Activated CD8-positive, alpha-beta memory T cell treated with anti-CD3 and anti-CD28 coated beads for 48 hours (primary cell): ENCODE results near the gene VIPR1.

ENCODE experiments used
- DNase-seq, 3 experiments: peaks; one replicate each; pipeline ENCODE4 v3.0.0-alpha.2; 2020; ENCODE audit warnings: low read depth in 2 of 3, low spot score in 2 of 3

VIPR1 gene

DNA sequence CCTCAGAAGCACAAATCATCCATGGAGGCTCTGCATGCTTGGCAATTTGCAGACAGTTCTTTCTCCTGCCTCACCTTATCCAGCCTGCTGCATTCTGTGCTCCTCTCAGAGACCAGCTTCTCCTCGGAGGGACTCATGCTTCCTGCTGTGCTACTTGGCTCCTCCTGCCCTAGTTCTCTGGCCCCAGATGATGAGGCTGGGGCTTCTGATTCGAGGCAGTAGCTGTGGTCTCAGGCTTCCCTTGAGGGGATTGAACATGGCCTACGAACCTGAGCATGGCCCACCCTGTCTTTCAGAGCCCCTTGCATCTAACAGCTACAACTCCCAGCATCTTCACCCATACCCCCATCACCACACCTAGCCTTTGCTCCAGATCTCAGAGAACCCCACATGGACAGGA, 6.7 kb downstream of the VIPR1 start:
- no peak for DNase-seq

DNA sequence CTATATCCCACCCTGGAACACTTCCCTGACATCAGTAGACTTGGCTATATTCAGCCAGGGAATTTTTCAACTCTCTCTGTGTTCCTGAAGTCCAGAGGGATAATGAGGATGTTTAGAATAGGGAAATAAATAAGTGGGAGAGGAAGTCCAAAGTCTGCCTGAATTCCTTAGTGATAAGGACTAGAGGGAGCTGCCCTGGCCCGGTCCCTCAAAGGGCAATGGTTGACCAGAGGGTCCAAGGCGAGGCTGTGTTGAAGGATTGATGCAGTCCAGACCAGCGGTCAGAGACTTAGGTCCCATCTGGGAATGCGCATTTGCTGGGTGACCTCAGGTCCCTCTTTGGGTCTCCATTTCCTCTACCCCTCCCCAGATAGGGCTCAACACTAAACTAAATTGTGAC, 7.9 kb downstream of the VIPR1 start:
- no peak for DNase-seq

DNA sequence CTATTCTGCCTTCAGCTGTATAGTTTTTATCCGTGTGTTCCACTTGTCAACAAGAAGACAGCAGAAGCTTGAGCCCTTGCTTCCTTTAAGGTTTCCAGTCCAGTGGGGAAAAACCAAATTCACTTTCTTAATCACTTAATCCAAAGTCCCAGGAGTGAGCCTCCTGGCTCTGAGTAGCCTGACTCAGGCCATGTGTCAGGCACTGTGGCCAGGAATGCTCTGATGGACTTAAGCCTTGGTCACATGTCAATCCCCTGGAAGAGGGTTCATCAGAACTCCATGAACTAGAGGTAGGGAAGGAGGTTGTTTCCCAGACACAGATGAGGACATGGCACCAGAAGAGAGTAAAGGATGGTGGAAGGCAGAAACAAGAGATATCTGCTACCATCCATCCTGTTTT, 8.8 kb downstream of the VIPR1 start:
- no peak for DNase-seq

DNA sequence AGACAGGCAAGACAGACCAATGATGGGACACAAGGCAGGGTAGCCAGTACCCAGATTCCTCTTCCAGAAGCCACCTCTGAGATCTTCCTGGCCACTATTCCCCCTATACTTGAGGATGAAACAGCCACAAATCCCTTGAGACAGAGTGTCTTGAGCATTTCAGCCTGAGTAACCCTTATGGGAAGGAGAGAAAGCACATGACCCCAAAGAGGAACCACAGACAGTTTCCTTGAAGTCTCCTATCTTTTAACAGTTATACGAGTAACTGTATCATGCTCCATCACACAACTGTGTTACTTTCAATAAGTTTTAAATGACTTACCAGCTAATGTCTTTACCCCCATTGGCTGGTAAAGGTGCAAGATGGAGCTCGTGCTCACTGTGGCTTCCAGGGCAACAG, 9.3 kb downstream of the VIPR1 start:
- no peak for DNase-seq

DNA sequence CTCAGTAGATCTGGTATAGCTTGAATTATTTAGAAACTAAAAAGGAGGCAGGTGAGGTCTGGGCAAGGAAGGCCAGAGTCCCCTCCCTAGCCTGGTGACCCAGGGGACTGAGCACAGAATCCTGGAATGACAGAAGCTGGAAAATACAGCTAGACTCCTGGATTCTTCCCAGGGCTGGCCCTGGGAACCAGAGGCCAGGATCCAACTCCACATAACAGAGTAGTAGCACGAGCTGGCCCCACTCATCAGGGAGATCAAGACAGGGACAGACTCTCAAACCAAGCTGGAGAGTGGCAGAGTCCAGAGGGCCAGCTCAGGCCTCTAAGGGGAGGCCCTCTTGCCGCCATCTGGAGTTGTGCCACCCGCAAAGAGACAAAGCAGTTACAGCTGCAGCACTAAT, 10.7 kb downstream of the VIPR1 start:
- no peak for DNase-seq

DNA sequence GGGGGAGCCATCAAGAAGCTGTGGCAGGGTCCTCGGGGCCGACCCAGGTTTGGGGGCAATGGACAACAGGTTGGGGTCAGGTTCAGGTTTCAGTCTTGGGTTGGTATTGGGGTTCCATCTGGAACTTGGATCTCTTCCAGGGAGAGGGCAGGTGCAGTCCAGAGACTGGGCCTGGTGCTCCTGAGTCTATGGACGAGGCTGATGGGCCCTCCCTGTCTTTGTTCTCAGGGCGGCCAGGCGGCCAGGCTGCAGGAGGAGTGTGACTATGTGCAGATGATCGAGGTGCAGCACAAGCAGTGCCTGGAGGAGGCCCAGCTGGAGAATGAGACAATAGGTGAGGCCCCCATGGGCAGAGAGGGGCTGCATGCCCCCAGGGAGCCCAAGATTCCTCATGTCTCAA, 11.1 kb downstream of the VIPR1 start:
- DNase-seq: no peak

DNA sequence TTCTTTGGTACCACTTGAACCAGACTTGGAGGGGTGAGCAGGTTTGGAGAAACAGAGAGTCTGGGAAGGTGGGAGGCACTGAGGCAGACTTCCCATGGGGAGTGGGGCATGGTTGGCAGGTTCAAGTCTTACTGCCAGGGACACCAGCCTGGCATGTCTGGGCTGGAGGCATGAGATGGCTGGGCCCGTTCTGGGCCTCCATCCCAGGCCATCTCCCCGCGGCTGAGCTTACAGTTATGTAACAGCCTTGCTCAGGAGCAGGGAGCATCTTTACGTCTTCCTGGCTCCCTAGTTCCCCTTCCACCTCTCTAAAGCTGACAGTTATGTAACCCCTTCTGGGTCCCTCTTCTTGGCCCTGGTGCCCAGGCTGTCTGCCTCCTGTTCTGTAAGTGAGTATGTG, 12.4 kb downstream of the VIPR1 start:
- DNase-seq: no peak

DNA sequence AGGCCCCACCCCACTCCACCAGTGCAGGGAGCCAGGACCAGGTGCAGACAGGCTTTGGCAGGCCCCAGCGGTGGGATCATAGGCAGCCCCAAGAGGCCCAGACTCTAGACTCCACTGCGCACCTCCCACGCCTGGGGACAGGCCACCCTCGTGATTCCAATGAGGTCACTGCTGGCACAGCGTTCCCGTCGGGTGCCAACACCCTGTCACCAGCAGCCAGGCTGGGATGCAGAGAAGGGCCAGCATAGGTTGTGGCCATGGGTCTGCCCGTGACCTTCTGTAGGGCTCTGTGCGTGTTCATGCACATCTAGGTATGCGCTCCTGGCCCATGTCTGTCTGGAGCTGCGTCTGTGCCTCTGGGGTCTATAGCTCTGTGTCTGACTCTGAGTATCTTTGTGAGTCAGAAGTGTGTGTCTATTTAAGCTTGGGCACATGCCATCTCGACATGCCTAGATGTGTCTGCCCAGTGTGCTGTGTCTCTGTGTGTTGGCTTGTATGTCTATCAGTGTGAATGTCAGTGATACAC, 13.0 kb downstream of the VIPR1 start:
- no peak for DNase-seq

DNA sequence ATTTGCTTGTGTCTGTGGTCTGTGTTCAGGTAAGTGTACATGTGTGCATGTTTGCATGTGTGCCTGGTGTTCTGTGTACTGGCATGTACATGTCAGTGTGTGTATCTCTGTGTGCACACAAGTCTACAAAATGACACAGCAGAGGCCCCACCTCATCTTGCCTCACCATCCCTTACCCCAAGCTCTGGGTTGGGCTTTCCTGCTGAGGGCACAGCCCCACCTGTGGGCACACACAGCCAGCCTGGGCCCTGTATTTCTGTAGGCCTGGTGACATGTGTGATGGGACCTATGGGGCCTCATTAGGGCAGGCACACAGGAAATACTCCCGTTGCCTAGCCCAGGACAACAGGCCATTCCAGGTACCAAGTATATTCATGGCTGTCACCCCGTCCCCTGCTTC, 13.5 kb downstream of the VIPR1 start:
- DNase-seq: no peak

DNA sequence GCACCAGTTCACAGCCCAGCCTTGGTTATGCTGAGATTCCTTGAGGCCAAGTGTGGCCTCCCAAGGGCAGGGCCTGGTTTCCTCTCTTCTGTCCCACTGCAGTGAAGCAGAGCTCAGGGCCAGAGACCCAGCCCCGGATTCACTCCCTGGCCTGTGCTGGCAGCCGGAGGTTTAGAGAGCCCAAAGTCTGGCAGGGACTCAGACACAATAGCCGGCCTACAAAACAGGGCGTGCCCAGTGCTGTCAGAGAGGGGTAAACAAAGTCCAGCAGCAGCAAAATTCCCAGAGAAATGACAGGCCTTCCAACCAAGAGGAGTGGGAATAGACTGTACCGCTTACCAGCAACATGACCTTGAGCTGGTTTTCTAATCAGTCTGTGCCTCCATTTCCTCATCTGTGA, 14.0 kb downstream of the VIPR1 start:
- no peak for DNase-seq

DNA sequence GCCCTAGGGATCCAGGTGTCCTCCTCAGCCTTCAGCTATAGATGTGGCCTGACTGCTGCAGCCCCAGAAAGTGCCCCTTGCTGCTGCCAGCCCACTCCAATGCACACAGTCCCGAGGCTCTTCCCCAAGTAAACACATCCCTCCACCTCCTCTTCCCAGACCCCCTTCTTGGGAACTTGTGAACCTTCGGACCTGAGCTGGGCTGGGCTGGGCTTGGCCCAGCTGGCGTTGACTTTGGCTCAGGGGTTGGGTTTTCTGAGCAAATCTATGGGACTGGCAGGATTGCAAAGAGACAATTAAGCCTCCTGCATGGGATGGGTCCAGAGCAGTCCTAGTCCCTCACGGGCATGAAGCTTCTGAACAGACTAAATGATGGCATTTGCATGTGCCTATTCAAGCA, 14.7 kb downstream of the VIPR1 start:
- DNase-seq: no peak

DNA sequence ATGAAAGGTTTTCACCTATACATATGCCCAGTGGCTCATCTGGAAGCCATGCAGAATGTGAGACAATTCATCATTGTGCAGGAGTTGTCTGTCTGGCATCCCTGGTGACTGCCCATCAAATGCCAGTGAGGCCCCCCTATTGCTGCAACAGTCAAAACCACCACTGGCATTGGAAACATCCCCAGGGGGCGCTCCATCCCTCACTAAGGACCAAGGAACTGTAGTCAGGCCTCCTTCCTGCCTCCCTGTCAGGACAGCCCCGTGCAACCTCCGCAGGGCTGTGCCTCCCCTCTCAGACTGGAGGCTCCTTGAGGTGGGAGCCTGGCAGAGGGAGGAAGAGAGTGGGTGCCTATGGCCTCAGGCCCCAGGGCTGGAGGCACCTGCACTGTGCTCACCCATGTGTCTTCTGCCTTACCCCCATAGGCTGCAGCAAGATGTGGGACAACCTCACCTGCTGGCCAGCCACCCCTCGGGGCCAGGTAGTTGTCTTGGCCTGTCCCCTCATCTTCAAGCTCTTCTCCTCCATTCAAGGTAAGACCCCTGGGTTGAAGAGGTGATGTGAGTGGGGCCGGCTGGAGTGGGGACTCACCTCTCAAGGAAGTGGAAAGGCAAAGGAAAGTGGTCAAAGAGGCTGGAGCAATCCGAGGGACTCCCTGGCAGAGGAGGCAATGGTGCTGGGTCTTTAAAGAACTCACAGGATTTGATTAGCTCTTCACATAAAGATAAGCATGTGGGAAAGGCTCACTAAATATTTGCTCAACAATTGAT, 16.5 kb downstream of the VIPR1 start:
- DNase-seq: no peak

DNA sequence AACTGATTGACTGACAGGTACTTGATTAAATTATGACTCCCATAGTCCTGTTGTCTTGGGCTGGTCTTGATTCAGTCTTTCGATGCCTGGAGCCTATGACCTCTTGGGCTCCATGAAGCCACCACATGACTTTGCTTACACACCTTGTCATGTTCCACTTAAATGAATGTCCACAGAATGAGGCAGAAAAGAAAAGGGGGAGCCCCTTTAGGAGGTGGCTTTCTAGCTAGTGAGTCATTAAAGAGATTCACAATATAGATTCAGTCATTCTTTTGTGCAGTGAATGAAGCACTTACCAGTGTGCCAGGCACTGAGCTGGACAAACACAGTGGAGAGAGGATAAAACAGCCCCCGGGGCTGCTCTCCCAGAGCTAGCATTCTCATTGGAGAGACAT, 17.1 kb downstream of the VIPR1 start:
- DNase-seq: no peak

DNA sequence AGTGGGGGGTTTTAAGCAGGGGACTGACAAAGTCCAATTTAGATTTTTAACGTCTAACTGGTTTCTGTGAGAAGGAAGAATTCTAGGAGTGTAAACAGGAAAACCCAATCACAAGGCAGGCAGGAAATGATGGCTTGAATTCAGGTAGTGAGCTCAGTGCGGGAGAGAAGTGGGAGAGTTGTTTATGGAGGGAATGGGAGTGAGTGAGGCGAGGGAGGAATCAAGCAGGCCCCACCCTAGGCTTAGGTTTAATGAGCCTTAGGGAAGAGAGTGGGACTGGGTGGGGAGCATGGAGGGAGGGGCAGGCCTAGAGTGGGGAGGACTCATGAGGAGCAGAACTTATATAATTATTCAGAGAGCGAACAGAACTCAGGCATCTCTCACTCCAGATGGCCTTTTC, 17.9 kb downstream of the VIPR1 start:
- no peak for DNase-seq

DNA sequence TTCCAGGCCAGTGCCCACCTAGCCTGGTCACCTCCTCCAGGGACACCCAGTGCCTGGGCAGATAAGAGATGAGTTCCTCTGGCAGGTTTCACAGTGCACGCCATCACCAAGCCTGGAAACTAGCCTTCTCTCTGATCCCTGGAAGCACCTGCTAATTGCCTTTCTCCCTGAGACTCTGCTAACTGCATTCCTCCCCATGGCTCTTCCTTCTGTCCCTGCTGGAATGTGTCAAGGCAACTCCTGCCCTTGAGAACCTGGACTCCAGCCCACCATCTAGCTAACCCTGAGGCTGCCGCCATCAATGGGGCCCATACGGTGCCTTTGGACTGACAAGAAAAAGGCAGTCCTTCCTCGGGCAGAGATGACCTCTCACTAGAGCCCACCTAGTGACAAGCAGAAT, 18.5 kb downstream of the VIPR1 start:
- no peak for DNase-seq

DNA sequence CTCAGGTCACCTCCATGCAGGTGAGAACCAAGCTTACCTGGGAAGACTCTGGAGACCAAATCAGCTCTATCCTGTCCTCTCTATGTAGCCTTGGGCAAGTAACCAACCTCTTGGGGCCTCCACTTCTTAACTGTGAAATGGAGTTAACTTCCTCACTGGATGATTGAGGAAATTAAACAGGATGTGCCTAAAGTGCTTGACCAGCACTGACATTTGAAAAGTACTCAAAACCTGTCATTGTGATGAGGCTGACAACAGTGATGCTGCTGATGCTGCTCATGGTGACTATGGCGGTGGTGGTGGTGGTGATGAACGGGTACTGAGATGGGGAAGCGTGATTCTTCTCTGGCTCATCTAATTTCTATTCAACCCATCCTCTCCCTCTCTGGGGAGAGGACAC, 22.3 kb downstream of the VIPR1 start:
- no peak for DNase-seq

DNA sequence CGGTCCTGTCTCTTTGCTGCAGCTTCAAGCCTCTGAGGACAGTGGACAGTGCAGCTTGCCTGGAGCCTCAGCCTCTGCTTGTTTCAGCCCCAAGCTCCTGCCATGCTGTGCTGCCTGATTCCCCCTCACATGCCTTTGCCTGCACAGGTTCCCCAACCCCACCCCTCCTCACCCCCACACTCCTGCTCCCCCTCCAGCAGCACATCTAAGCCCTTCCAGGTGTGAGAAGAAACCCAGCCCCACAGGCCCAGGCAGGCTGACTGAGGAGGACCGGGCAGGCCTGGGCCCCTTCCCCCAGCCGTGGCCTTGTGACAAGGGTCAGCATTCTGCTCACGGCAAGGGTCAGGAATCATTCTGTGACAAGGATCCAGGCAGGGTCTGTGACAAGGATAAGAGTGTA, 22.8 kb downstream of the VIPR1 start:
- no peak for DNase-seq

DNA sequence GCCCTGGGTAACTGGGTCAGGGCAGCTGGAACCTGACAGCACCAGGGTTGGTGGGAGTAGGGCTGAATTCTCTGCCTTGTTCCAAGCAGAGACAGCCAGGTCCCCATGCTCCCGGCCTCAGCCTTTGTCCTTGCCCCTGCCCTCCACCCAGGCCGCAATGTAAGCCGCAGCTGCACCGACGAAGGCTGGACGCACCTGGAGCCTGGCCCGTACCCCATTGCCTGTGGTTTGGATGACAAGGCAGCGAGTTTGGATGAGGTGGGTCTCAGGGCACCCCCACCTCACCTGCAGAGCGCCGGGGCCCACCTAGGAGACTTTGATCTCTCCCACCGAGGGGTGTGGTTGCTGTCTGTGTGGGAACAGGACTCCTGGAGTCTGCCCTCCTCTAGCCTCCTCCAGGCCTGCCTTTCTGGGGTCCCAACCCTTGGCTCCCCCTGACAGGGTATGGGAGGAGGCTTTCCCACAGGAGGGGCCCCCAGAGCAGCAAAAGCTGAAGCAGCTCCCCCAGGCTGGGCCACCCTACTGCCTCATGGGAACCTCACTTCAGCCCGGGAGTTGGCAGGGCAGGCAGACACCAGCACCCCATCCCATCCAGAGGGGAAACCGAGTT, 23.4 kb downstream of the VIPR1 start:
- no peak for DNase-seq

DNA sequence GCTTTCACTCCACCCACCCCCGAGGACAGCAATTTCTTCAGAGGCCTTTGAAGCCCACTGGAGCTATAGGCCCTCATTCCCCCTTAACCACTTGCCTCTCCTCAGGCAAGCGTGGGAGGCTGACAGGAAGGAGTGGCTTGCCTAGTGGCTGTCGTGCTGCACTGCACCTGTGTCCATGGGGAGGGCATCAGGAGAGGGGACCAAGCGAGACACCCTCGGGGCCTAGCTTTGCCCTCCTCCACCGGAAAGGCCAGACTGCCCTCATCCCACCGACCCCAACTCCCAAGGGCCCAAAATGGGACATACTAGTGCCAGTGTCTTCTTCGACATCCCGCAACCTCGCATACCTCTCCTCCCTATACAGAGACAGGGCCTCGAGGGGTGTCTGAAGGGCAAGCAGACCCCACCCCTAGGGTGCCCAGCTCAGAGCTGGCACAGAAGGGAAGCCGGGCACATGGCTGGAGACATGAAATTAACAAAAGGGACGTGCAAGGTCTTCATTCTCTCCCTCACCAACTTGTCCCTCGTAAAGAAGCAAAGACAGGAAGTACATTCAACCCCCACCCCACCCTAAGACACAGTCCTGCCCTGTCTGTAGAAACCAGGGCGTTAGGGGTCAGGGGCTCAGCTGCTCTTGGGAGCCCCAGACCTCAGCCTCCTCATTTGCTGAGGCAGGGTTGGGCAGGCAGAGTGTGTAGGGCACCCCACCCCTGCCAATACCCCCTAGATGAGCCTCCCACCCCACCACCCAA, 24.3 kb downstream of the VIPR1 start:
- DNase-seq: no peak

DNA sequence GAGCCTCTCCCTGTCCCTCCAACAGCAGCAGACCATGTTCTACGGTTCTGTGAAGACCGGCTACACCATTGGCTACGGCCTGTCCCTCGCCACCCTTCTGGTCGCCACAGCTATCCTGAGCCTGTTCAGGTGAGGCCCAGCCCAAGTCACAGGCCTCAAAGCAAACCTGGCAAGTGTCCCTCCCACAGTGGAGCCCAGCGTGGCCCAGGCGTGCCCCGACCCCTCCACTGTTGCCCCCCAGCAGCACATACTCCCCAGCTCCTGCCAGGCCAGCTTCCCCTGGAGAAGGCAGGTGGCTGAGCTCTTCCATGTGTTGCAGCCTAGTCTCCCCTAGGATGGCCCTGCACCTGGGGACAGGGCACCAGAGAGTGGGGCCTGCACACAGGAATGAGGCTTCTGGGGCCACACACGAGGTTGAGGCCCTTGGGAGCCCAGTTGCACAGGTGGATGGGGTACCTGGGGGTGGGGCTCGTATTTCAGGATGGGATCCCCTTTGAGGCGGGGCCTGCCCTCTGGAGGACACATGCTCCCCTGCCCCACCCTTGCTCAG, 25.0 kb downstream of the VIPR1 start:
- no peak for DNase-seq

DNA sequence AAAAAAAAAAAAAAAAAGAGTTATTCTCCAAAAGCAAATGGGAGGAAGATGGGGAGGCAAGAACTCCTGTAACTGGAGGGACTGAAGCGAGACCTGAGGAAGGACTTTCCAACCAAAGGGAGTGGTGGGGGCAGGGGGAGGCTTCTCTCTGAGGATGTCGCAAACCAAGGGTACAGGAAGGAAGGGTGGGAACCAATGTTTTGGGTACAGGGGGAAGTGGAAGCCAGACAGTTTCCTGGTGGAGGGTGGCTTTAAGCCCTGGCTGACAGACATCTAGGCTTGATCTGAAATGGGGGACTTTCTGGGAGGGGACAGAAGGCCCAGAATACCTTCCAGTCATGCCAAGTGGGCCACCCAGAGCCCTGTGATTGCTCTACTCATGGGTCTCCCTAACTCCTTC, 27.0 kb downstream of the VIPR1 start:
- DNase-seq: no peak

DNA sequence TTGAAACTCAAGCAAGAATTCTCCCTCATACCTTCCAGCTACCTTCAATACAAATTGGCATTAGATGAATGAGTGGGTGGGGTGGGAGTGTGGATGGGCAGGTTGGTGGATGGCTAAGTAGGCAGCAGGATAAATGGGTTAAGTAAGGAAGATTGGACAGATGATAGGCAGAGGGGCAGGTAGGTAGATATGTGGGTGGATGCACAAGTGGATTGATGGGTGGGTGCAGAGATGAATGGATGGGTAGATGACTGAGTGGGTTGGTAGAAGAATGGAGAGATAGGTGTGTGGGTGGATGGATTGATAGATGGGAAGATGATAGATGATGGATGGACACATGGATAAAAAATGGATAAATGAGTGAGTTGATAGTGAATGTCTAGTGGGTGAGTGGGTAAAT, 27.6 kb downstream of the VIPR1 start:
- no peak for DNase-seq
